ENCODE data around the gene PHLDB1. TPM values are rescaled to one million over a fixed set of nuclear protein-coding genes. Genes with fewer than 3 reads are reported as not detected.
"Not testable (repeated sequence)": the region's sequence is repeated elsewhere in the genome, so short reads cannot be mapped to it uniquely, and the experiment has no call there.

The PHLDB1 gene
- total RNA-seq, 4 donors from 2014 or later = 6.7 to 29.8 (median 21.2) TPM

DNA sequence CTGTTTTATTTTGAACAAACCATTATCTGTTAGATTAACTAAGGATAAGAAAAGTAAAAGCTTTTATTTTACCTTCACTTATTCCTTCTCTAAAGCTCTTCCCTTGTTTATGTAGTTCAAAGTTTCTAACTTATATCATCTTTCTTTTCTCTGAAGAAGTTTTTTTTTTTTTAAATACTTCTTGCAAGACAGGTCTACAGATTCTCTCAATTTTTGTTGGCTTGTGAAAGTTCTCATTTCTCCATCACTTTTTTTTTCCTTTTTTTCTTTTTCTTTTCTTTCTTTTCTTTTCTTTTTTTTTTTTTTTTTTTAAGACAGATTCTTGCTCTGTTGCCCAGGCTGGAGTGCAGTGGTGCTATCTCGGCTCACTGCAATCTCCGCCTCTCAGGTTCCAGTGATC lies 76.8 kb downstream of the PHLDB1 start:
- WGBS, 2 donors = 80 to 92% methylated on average over 1 to 2 of the region's 2 CpGs
- Histone ChIP-seq H3K4me3 (no peak overlapping the region), H3K4me1 (peaks cover under 1 to 27% (median 13%) of the 10 kb centered on the region in 3 donors), H3K27ac (no peak overlapping the region), H3K9me3 (no peaks in the 10 kb centered on the region), H3K27me3 (no peaks in the 10 kb centered on the region), H3K36me3 (no peaks in the 10 kb centered on the region)
- DNase-seq = no peak
- intact Hi-C loops (cut with DNase I) = no loop called here
- TF ChIP-seq, protein P1, sequence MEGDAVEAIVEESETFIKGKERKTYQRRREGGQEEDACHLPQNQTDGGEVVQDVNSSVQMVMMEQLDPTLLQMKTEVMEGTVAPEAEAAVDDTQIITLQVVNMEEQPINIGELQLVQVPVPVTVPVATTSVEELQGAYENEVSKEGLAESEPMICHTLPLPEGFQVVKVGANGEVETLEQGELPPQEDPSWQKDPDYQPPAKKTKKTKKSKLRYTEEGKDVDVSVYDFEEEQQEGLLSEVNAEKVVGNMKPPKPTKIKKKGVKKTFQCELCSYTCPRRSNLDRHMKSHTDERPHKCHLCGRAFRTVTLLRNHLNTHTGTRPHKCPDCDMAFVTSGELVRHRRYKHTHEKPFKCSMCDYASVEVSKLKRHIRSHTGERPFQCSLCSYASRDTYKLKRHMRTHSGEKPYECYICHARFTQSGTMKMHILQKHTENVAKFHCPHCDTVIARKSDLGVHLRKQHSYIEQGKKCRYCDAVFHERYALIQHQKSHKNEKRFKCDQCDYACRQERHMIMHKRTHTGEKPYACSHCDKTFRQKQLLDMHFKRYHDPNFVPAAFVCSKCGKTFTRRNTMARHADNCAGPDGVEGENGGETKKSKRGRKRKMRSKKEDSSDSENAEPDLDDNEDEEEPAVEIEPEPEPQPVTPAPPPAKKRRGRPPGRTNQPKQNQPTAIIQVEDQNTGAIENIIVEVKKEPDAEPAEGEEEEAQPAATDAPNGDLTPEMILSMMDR (IDR thresholded peaks at IDR 0.05) = no peak
- no peak for TF ChIP-seq POLR2A (IDR thresholded peaks at IDR 0.05)

DNA sequence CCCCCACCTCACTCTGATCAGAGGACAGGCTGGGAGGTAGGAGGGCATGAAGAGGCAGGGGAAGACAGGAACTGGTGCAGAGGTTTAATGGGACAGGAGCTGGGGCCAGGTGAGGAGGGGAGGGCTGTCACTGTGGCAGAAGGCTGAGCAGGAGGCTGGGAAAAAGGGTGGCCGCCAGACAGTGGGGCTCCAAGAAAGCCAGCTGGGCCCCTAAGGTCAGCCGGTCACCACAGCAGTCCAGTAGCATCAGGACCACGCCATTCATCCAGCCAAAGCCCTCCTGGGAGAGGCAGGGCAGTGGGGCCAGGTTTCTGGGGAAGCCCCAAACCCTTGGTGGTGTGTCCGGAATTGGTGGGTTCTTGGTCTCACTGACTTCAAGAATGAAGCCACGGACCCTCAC lies 80.5 kb downstream of the PHLDB1 start:
- no peak for DNase-seq
- H3K27ac ChIP-seq = no peak overlapping the region
- H3K27me3 ChIP-seq = no peaks in the 10 kb centered on the region
- no peaks in the 10 kb centered on the region for H3K9me3 ChIP-seq
- intact Hi-C loops (cut with DNase I) = no loop called here
- no peaks in the 10 kb centered on the region for H3K36me3 ChIP-seq
- H3K4me3 ChIP-seq = no peak overlapping the region
- 95 to 97% methylated on average over 3 to 5 of the region's 5 CpGs for WGBS, 2 donors
- H3K4me1 ChIP-seq = peaks cover 22 to 40% (median 34%) of the 10 kb centered on the region in 3 donors
- TF ChIP-seq, protein P1 (IDR thresholded peaks at IDR 0.05) = no peak
- no peak for TF ChIP-seq POLR2A (IDR thresholded peaks at IDR 0.05)

DNA sequence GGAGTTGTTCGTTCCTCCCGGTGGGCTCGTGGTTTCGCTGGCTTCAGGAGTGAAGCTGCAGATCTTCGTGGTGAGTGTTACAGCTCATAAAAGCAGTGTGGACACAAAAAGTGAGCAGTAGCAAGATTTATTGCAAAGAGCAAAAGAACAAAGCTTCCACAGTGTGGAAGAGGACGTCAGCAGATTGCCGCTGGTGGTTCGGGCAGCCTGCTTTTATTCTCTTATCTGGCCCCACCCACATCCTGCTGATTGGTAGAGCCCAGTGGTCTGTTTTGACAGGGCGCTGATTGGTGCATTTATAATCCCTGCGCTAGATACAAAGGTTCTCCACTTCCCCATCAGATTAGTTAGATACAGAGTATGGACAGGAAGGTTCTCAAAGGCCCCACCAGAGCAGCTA lies 80.9 kb downstream of the PHLDB1 start:
- WGBS, 2 donors = 55 to 83% methylated on average over 4 to 10 of the region's 10 CpGs
- H3K4me3 ChIP-seq; intact Hi-C loops (cut with DNase I); H3K36me3 ChIP-seq; H3K27me3 ChIP-seq; H3K27ac ChIP-seq; H3K9me3 ChIP-seq; DNase-seq: not testable (repeated sequence)
- H3K4me1 ChIP-seq = peaks cover 22 to 43% (median 34%) of the 10 kb centered on the region in 3 donors

DNA sequence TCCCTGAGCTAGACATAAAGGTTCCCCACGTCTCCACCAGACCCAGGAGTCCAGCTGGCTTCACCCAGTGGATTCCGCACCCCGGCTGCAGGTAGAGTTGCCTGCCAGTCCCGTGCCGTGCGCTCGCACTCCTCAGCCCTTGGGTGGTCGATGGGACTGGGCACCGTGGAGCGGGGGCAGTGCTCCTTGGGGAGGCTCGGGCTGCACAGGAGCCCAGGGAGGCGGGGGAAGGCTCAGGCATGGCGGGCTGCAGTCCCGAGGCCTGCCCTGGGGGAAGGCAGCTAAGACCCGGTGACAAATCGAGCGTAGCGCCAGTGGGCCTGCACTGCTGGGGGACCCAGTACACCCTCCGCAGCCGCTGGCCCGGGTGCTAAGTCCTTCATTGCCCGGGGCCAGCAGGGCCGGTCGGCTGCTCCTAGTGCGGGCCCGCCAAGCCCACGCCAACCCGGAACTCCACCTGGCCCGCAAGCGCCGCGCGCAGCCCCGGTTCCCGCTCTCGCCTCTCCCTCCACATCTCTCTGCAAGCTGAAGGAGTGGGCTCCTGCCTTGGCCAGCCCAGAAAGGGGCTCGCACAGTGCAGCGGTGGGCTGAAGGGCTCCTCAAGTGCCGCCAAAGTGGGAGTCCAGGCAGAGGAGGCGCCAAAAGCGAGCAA lies 81.6 kb downstream of the PHLDB1 start:
- Histone ChIP-seq H3K4me3 (peak overlapping the region; percentile 27 to 66 (median 45)), H3K9me3 (no peaks in the 10 kb centered on the region), H3K27me3 (no peaks in the 10 kb centered on the region), H3K4me1 (peaks cover 22 to 43% (median 34%) of the 10 kb centered on the region in 3 donors), H3K27ac (peak overlapping the region in 3 of 4 donors; percentile 64 to 83 (median 81)), H3K36me3 (no peaks in the 10 kb centered on the region)
- intact Hi-C loops (cut with DNase I) = no loop called here
- no peak for DNase-seq
- TF ChIP-seq, protein P1 (IDR thresholded peaks at IDR 0.05) = no peak
- TF ChIP-seq POLR2A (IDR thresholded peaks at IDR 0.05) = no peak
- WGBS, 2 donors = 83% methylated on average over 8 to 14 of the region's 41 CpGs

DNA sequence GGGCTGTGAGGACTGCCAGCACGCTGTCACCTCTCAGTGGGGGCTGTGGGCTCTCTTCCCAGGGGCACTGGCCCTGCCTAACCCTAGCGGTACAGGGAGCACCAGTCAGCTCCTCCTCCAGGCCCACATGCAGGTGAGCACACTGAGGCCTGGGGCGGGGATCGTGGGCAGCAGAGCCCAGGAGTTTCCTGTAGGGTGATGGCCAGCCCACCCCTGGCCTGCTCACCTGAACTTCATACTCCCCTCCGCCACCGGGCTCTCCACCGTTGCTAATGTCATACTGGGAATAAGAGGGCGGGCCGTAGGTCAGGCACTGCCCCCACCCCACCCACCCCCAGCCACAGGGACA lies 82.1 kb downstream of the PHLDB1 start:
- Histone ChIP-seq H3K4me1 (peaks cover 22 to 43% (median 34%) of the 10 kb centered on the region in 3 donors), H3K4me3 (peak overlapping the region; percentile 27 to 66 (median 45)), H3K9me3 (no peaks in the 10 kb centered on the region), H3K36me3 (no peaks in the 10 kb centered on the region), H3K27ac (peak overlapping the region; percentile 64 to 84 (median 82)), H3K27me3 (no peaks in the 10 kb centered on the region)
- TF ChIP-seq POLR2A (IDR thresholded peaks at IDR 0.05) = no peak
- TF ChIP-seq, protein P1 (IDR thresholded peaks at IDR 0.05) = no peak
- no peak for DNase-seq
- 0% methylated on average over 3 of the region's 9 CpGs; no CpG with 5 or more reads in 1 of the 2 donors for WGBS, 2 donors
- intact Hi-C loops (cut with DNase I) = no loop called here

Data from esophagus squamous epithelium (tissue), 5 donors.